Uterus (tissue), 2 donors: Measurements from ENCODE around the gene SIPA1L3.

Experiments used
- POLR2A ChIP-seq, 2 donors: fragments of 450-650 bp; IDR thresholded peaks; one replicate each; pipeline ENCODE4 v1.6.1; 2016; ENCODE audit warnings: antibody characterized with exemption in 2 of 2, mild to moderate bottlenecking in 1 of 2, moderate library complexity in 1 of 2
- TF ChIP-seq, protein P1 (sequence below), 4 experiments: fragments of 200-600 bp in 2 of 4; fragments of 450-650 bp in 2 of 4; sonication (generic) in 2 of 4; IDR thresholded peaks; one replicate each; pipeline ENCODE4 v1.5.1; 2016 to 2019; ENCODE audit warnings: antibody characterized with exemption in 4 of 4, mild to moderate bottlenecking in 2 of 4, moderate library complexity in 1 of 4

DNA sequence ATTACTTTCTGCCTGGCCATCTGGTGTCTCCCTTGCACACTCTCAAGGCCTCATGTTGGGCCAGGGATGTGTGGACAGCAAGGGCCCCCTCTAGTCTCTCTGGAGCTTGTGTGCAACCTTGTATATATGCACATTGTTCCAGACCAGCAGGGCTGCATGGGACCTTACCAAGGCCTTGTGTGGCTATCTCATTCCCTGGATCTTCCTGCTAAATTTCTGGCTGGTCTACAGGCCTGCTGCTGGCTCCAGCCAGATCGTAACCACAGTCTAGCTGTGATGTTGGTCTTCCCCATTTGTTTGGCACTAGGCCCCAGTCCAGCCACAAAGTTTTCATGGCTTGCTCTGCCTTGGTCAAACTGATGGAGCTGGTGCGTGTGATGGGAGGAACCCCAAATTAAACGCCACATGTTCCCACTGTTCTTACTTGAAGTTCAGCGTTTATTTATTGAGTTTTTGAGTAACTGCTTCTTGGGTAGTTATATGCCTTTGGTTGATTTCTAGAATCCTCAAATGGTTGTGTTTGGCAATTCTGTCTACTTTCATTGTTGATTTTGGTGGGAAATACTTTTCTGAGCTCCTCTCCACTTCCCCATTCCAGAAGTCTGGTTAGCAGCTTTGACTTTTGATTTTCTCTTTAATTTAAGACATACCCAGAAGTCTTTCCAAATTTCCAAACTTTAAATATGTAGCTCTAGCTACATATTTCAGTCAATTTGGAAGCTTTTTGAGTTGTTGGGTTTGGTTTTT, 56.4 kb downstream of the SIPA1L3 start:
- TF ChIP-seq POLR2A (IDR thresholded peaks at IDR 0.05), result no peak
- TF ChIP-seq, protein P1, sequence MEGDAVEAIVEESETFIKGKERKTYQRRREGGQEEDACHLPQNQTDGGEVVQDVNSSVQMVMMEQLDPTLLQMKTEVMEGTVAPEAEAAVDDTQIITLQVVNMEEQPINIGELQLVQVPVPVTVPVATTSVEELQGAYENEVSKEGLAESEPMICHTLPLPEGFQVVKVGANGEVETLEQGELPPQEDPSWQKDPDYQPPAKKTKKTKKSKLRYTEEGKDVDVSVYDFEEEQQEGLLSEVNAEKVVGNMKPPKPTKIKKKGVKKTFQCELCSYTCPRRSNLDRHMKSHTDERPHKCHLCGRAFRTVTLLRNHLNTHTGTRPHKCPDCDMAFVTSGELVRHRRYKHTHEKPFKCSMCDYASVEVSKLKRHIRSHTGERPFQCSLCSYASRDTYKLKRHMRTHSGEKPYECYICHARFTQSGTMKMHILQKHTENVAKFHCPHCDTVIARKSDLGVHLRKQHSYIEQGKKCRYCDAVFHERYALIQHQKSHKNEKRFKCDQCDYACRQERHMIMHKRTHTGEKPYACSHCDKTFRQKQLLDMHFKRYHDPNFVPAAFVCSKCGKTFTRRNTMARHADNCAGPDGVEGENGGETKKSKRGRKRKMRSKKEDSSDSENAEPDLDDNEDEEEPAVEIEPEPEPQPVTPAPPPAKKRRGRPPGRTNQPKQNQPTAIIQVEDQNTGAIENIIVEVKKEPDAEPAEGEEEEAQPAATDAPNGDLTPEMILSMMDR (IDR thresholded peaks at IDR 0.05), result no peak
